Hepatocyte (in vitro differentiated cells): ENCODE results near the gene IGF2BP3. TPM values are rescaled to one million over a fixed set of nuclear protein-coding genes. Genes with fewer than 3 reads are reported as not detected.

Experiments used
- DNase-seq: peaks from one replicate; pipeline ENCODE4 v3.0.0-alpha.2; 2016; ENCODE audit warnings: low spot score
- H2AFZ ChIP-seq: fragments of 200-600 bp; sonication (generic); 2 replicates; pipeline ENCODE4 v1.6.0; 2016; ENCODE audit warnings: antibody characterized with exemption, mild to moderate bottlenecking
- H3K27ac ChIP-seq: fragments of 200-600 bp; sonication (generic); 2 replicates; pipeline ENCODE4 v1.5.1; 2016; ENCODE audit warnings: mild to moderate bottlenecking
- H3K27me3 ChIP-seq: fragments of 200-600 bp; sonication (generic); 2 replicates; pipeline ENCODE4 v1.6.1; 2016
- H3K36me3 ChIP-seq: fragments of 200-600 bp; sonication (generic); replicated peaks from 2 replicates; pipeline ENCODE4 v1.5.1; 2016; ENCODE audit warnings: low read depth; ENCODE audit not compliant: insufficient read depth
- H3K4me1 ChIP-seq: fragments of 200-600 bp; sonication (generic); 2 replicates; pipeline ENCODE4 v1.5.1; 2016; ENCODE audit warnings: mild to moderate bottlenecking, moderate library complexity; ENCODE audit not compliant: insufficient read depth
- H3K4me2 ChIP-seq: fragments of 200-600 bp; sonication (generic); 2 replicates; pipeline ENCODE4 v1.6.0; 2016
- H3K4me3 ChIP-seq: fragments of 200-600 bp; sonication (generic); 2 replicates; pipeline ENCODE4 v1.5.1; 2016; ENCODE audit warnings: mild to moderate bottlenecking
- H3K79me2 ChIP-seq: fragments of 200-600 bp; sonication (generic); 2 replicates; pipeline ENCODE4 v1.6.0; 2017; ENCODE audit warnings: mild to moderate bottlenecking
- H3K9me2 ChIP-seq: fragments of 200-600 bp; sonication (generic); replicated peaks from 2 replicates; pipeline ENCODE4 v1.6.0; 2017; ENCODE audit warnings: mild to moderate bottlenecking; ENCODE audit not compliant: insufficient read depth
- H3K9me3 ChIP-seq: fragments of 200-600 bp; sonication (generic); 2 replicates; pipeline ENCODE4 v1.5.1; 2016; ENCODE audit warnings: low read depth, mild to moderate bottlenecking
- H4K20me1 ChIP-seq: fragments of 200-600 bp; sonication (generic); 2 replicates; pipeline ENCODE4 v1.6.0; 2016; ENCODE audit warnings: mild to moderate bottlenecking; ENCODE audit not compliant: insufficient read depth, poor library complexity, severe bottlenecking
- CTCF ChIP-seq: fragments of 200-600 bp; sonication (generic); IDR thresholded peaks from 2 replicates; pipeline ENCODE4 v1.5.1; 2016; ENCODE audit warnings: antibody characterized with exemption, mild to moderate bottlenecking; ENCODE audit not compliant: poor library complexity
- EZH2 ChIP-seq: fragments of 200-600 bp; sonication (generic); IDR thresholded peaks from 2 replicates; pipeline ENCODE4 v1.6.1; 2016; ENCODE audit warnings: antibody characterized with exemption, mild to moderate bottlenecking, borderline replicate concordance
- EZH2phosphoT487 ChIP-seq: fragments of 200-600 bp; sonication (generic); IDR thresholded peaks from one replicate; pipeline ENCODE4 v1.6.1; 2018; ENCODE audit warnings: antibody characterized with exemption, mild to moderate bottlenecking, low read depth, moderate library complexity; ENCODE audit not compliant: unreplicated experiment, severe bottlenecking
- WGBS: methylation state at CpG from one replicate; pipeline ENCODE4 v1.1.6; 2016; ENCODE audit warnings: low lambda C conversion rate; ENCODE audit errors: missing lambda C conversion rate; 5-methylcytosine and 5-hydroxymethylcytosine counted together
- polyA plus RNA-seq: library from polyadenylated mRNA; unstranded; fragments of >200 nt; fragmentation: Nextera tagmentation; extraction: Ambion mirVana; gene quantifications from 2 replicates; pipeline ENCODE4 v1.2.1, GENCODE V29; 2016
- total RNA-seq: library from RNA; depleted of rRNA; stranded (reverse); fragments of >200 nt; gene quantifications from 2 replicates; pipeline ENCODE4 v1.2.3, GENCODE V29; 2014

IGF2BP3 gene
- total and polyA plus RNA-seq, 2 experiments from 2014 or later = 28.9 to 73.1 TPM

DNA sequence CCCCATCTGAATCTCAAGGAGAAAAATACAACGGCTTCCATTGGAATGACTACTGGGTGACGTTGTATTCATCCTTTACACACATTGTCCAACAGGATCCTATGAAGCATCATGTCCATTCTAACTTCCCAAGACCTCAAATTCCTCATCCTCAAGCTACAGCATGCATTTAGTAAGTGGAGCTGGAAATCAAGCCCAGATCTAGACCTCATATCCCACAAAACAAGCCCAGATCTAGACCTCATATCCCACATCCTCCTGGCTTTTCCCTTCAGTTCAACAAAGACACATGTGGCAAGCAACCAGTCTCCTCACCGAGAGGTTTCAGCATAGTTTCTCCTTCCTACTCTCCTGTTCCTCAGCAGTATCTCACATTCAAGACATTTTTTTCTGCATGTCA lies 12.2 kb downstream of the IGF2BP3 start:
- no peak for TF ChIP-seq CTCF
- TF ChIP-seq EZH2 = no peak
- TF ChIP-seq EZH2phosphoT487 = no peak
- Histone ChIP-seq H3K79me2 (peaks cover 98% of the 10 kb centered on the region), H4K20me1 (peaks cover 72% of the 10 kb centered on the region), H3K9me2 (no peaks in the 10 kb centered on the region), H3K27ac (no peak overlapping the region), H3K4me1 (peaks cover 1% of the 10 kb centered on the region), H3K4me2 (no peak overlapping the region), H3K4me3 (no peak overlapping the region), H3K9me3 (no peaks in the 10 kb centered on the region), H3K27me3 (no peaks in the 10 kb centered on the region), H3K36me3 (no peaks in the 10 kb centered on the region), H2AFZ (no peak overlapping the region)
- 94% methylated on average over 3 of the region's 3 CpGs for WGBS
- no peak for DNase-seq

GRCh38 chr7:23456093-23456492 lies 14.2 kb downstream of the IGF2BP3 start:
- Histone ChIP-seq H3K27me3 (no peaks in the 10 kb centered on the region), H3K9me2 (no peaks in the 10 kb centered on the region), H3K79me2 (peaks cover 100% of the 10 kb centered on the region), H2AFZ (no peak overlapping the region), H3K9me3 (no peaks in the 10 kb centered on the region), H3K4me2 (no peak overlapping the region), H4K20me1 (peaks cover 66% of the 10 kb centered on the region), H3K4me3 (no peak overlapping the region), H3K4me1 (no peaks in the 10 kb centered on the region), H3K36me3 (no peaks in the 10 kb centered on the region), H3K27ac (no peak overlapping the region)
- TF ChIP-seq EZH2phosphoT487 = no peak
- TF ChIP-seq CTCF = no peak
- TF ChIP-seq EZH2 = no peak
- DNase-seq = no peak
- 93% methylated on average over 3 of the region's 3 CpGs for WGBS

DNA sequence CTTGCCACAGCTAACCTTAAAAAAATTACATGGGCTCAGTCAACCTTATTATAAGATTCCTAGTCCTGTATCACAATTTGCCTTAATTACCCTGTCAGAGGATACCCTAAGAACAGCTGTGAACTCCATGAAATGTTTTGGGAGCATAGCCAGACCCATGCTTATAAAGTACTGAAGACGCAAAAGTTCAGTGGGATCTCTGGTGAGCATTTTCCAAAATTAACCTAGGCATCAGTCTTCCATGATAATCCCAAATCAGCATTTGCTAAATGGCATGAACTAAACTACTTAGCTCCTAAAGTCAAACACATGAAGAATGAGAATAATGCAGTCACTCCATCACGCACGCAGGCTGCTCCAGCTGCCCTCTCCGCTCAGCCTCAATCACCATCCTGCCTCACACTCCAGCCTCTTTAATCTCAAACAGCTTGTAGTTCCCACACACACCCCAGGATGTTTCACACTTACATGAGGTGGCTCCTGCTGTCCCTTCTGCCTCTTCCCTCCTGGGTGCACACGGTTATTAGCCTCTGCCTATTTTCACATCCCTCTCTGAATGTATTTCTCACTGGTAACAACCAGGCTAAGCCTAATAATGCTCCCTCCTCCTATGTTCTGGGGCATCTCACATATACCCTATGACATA lies 15.3 kb downstream of the IGF2BP3 start:
- Histone ChIP-seq H3K36me3 (no peaks in the 10 kb centered on the region), H3K27ac (no peak overlapping the region), H2AFZ (no peak overlapping the region), H3K27me3 (no peaks in the 10 kb centered on the region), H3K4me1 (no peaks in the 10 kb centered on the region), H4K20me1 (peaks cover 74% of the 10 kb centered on the region), H3K4me2 (no peak overlapping the region), H3K9me3 (no peaks in the 10 kb centered on the region), H3K9me2 (no peaks in the 10 kb centered on the region), H3K79me2 (peaks cover 100% of the 10 kb centered on the region), H3K4me3 (no peak overlapping the region)
- 89% methylated on average over 5 of the region's 5 CpGs for WGBS
- no peak for DNase-seq
- no peak for TF ChIP-seq EZH2
- TF ChIP-seq EZH2phosphoT487 = no peak
- TF ChIP-seq CTCF = no peak
